A549 (cell line): Measurements from ENCODE around the gene TAF4. TPM values are rescaled to one million over a fixed set of nuclear protein-coding genes. Genes with fewer than 3 reads are reported as not detected.

ENCODE experiments used
- ATAC-seq, 2 experiments: fragments of 200-7000 bp in 1 of 2; fragments of >200 bp in 1 of 2; cut with Nextera tagmentation in 1 of 2; cut with Tn5 transposase in 1 of 2; 3 replicates each; pipeline versions ENCODE4 v1.8.0 to v1.9.1; 2018 to 2020; ENCODE audit warnings: mild to moderate bottlenecking in 1 of 2, moderate library complexity in 1 of 2
- CTCF ChIA-PET: fragments of 300-600 bp; sonication (Branson Sonifier 250); formaldehyde crosslinking; extraction: SDS; loops from one replicate; lab custom pipeline; 2021; ENCODE audit warnings: antibody characterized with exemption, inconsistent platforms; lab: Yijun Ruan, JAX
- POLR2A ChIA-PET: fragments of 350-600 bp; formaldehyde crosslinking; extraction: SDS; loops from one replicate; lab custom pipeline; 2021; ENCODE audit warnings: antibody characterized with exemption, inconsistent platforms; lab: Yijun Ruan, JAX
- DNase-seq, 2 experiments: peaks; one replicate each; pipeline versions ENCODE4 v3.0.0 to v3.0.0-alpha.2; 2011 to 2016; ENCODE audit warnings: low read depth in 1 of 2, low spot score in 1 of 2
- FAIRE-seq: peaks from 2 replicates; lab custom pipeline; 2011; peaks lifted over from hg19 to GRCh38; lab: Jason Lieb, UNC
- H3K27ac ChIP-seq, 2 experiments: fragments of >200 bp; sonication (Bioruptor Twin); formaldehyde crosslinking; 3 replicates each; pipeline ENCODE4 v1.5.1; 2016 to 2017
- H3K4me1 ChIP-seq: fragments of >200 bp; sonication (Bioruptor Twin); formaldehyde crosslinking; 3 replicates; pipeline ENCODE4 v1.6.1; 2016
- H3K4me2 ChIP-seq: fragments of >200 bp; sonication (Bioruptor Twin); formaldehyde crosslinking; 3 replicates; pipeline ENCODE4 v1.6.1; 2016
- H3K4me3 ChIP-seq: fragments of >200 bp; sonication (Bioruptor Twin); formaldehyde crosslinking; 3 replicates; pipeline ENCODE4 v1.5.1; 2016
- H3K9me3 ChIP-seq: fragments of >200 bp; sonication (Bioruptor Twin); formaldehyde crosslinking; 3 replicates; pipeline ENCODE4 v1.6.1; 2016
- CBX2 ChIP-seq: fragments of 200-600 bp; sonication (generic); IDR thresholded peaks from 2 replicates; pipeline ENCODE4 v1.6.1; 2016; ENCODE audit warnings: low read depth, mild to moderate bottlenecking, borderline replicate concordance
- CBX8 ChIP-seq: fragments of 200-600 bp; sonication (generic); IDR thresholded peaks from 2 replicates; pipeline ENCODE4 v1.6.1; 2016
- EP300 ChIP-seq, 2 experiments: fragments of >200 bp; sonication (Bioruptor Twin); formaldehyde crosslinking; IDR thresholded peaks; 2 replicates in 1 of 2; 3 replicates in 1 of 2; pipeline ENCODE4 v1.6.1; 2016 to 2017
- FOSL2 ChIP-seq, 2 experiments: fragments of 450-650 bp in 1 of 2; fragments of >200 bp in 1 of 2; sonication (Bioruptor Twin) in 1 of 2; formaldehyde crosslinking; IDR thresholded peaks; 2 replicates each; pipeline versions ENCODE4 v1.5.0 to v1.6.1; 2016 to 2020; ENCODE audit warnings: mild to moderate bottlenecking in 1 of 2, moderate library complexity in 1 of 2
- FOXS1 ChIP-seq: fragments of 250-450 bp; sonication (Bioruptor Pico); IDR thresholded peaks from 2 replicates; pipeline ENCODE4 v1.5.0; 2020; ENCODE audit warnings: mild to moderate bottlenecking, moderate library complexity
- HDAC2 ChIP-seq: fragments of 200-600 bp; sonication (generic); IDR thresholded peaks from 2 replicates; pipeline ENCODE4 v1.6.1; 2016
- HOXB5 ChIP-seq: fragments of 250-450 bp; sonication (Bioruptor Pico); IDR thresholded peaks from 2 replicates; pipeline ENCODE4 v1.5.0; 2020; ENCODE audit warnings: mild to moderate bottlenecking, moderate library complexity
- JUN ChIP-seq, 2 experiments: fragments of >200 bp; sonication (Bioruptor Twin); formaldehyde crosslinking; IDR thresholded peaks; 2 replicates in 1 of 2; 3 replicates in 1 of 2; pipeline ENCODE4 v1.6.1; 2016 to 2017
- JUNB ChIP-seq: fragments of >200 bp; sonication (Bioruptor Twin); formaldehyde crosslinking; IDR thresholded peaks from 2 replicates; pipeline ENCODE4 v1.6.1; 2016
- MYC ChIP-seq: IDR thresholded peaks from 2 replicates; pipeline ENCODE4 v1.6.1; 2012; ENCODE audit warnings: mild to moderate bottlenecking, inconsistent platforms, low read length, improper control_type of control experiment, borderline replicate concordance
- RAD21 ChIP-seq, 2 experiments: fragments of >200 bp in 1 of 2; sonication (Bioruptor Twin) in 1 of 2; formaldehyde crosslinking in 1 of 2; IDR thresholded peaks in 1 of 2; conservative IDR thresholded peaks in 1 of 2; 2 replicates in 1 of 2; 3 replicates in 1 of 2; pipeline ENCODE4 v1.6.1; 2012 to 2018; ENCODE audit warnings: inconsistent platforms in 1 of 2
- RFX5 ChIP-seq: fragments of 450-650 bp; IDR thresholded peaks from 2 replicates; pipeline ENCODE4 v1.7.1; 2014; ENCODE audit warnings: antibody characterized with exemption, mild to moderate bottlenecking, moderate library complexity
- TP53 ChIP-seq: fragments of 250-450 bp; sonication (Bioruptor Pico); IDR thresholded peaks from 2 replicates; pipeline ENCODE4 v1.5.0; 2021; ENCODE audit warnings: mild to moderate bottlenecking, moderate library complexity
- ZC3H11A ChIP-seq: fragments of 450-650 bp; IDR thresholded peaks from 2 replicates; pipeline ENCODE4 v1.6.1; 2014; ENCODE audit warnings: antibody characterized with exemption, mild to moderate bottlenecking
- ZSCAN20 ChIP-seq: fragments of 250-450 bp; sonication (Bioruptor Pico); IDR thresholded peaks from 2 replicates; pipeline ENCODE4 v1.8.0; 2022; ENCODE audit warnings: mild to moderate bottlenecking, moderate library complexity
- WGBS: methylation state at CpG from one replicate; pipeline ENCODE4 v1.1.6; 2017; ENCODE audit errors: missing lambda C conversion rate; 5-methylcytosine and 5-hydroxymethylcytosine counted together
- polyA plus RNA-seq, 4 experiments: library from polyadenylated mRNA; depleted of rRNA in 3 of 4; stranded (reverse); fragments of >200 nt; fragmentation: RNase III in 1 of 4; extraction: RNeasy Plus Mini Kit Qiagen cat#74134 plus additional on column Dnase treatment in 1 of 4; gene quantifications; 2 replicates in 3 of 4; 3 replicates in 1 of 4; pipeline ENCODE4 v1.2.3, GENCODE V29; 2011 to 2017
- TF ChIP-seq, protein P1 (sequence below): fragments of 250-450 bp; sonication (Bioruptor Pico); IDR thresholded peaks from 2 replicates; pipeline ENCODE4 v1.5.0; 2020; ENCODE audit warnings: low read depth, mild to moderate bottlenecking, moderate library complexity
- TF ChIP-seq, protein P2 (sequence below): IDR thresholded peaks from 2 replicates; pipeline ENCODE4 v1.6.1; 2012
- TF ChIP-seq, protein P3 (sequence below): IDR thresholded peaks from 2 replicates; pipeline ENCODE4 v1.6.1; 2012; ENCODE audit warnings: low read depth, borderline replicate concordance
- TF ChIP-seq, protein P4 (sequence below): fragments of 200-600 bp; sonication (generic); IDR thresholded peaks from 2 replicates; pipeline ENCODE4 v1.6.1; 2016; ENCODE audit warnings: antibody characterized with exemption, mild to moderate bottlenecking, moderate library complexity
- TF ChIP-seq, protein P5 (sequence below): fragments of 450-650 bp; IDR thresholded peaks from 2 replicates; pipeline ENCODE4 v1.6.1; 2014; ENCODE audit warnings: antibody characterized with exemption
- TF ChIP-seq, protein P6 (sequence below): IDR thresholded peaks from 2 replicates; pipeline ENCODE4 v1.6.1; 2012
- TF ChIP-seq, protein P7 (sequence below): fragments of >200 bp; sonication (Bioruptor Twin); formaldehyde crosslinking; IDR thresholded peaks from 3 replicates; pipeline ENCODE4 v1.6.1; 2016

TAF4 gene
- polyA plus RNA-seq, 2 of the 4 experiments (the other 2 are of a cell fraction) = 6.1 to 11.0 TPM

DNA sequence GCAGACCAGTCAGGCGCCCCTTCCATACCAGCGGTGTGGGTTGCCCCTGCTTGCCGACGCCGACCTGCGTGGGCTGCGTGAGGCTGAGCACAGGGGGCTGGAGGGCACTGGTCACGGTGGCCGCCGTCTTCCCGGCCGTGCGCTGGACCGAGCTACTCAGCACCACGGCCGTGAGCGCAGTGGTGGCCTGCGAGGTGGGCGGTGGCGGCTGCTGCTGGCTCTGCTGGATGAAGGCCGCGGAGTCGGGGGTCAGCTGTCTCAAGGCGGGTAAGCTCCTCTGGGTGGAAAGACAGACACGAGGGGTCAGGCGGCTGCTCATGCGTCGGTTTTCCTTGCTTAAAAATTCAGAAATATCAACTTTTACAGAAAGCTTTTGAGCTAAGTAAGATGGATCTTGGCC is 59.2 kb downstream of the TAF4 start:
- H3K4me3 ChIP-seq = no peak overlapping the region
- no peaks in the 10 kb centered on the region for H3K4me1 ChIP-seq
- ChIA-PET CTCF (interaction anchor here (1.5 kb wide), 1 partner anchor 40 kb away, joined by 5 read pairs; no protein-coding TSS in a partner anchor), POLR2A (no interaction called here)
- H3K4me2 ChIP-seq = no peak overlapping the region
- H3K9me3 ChIP-seq = no peaks in the 10 kb centered on the region
- H3K27ac ChIP-seq = no peak overlapping the region
- DNase-seq (no peak), FAIRE-seq (no peak), ATAC-seq (no peak)
- 98% methylated on average over 22 of the region's 28 CpGs for WGBS
- TF ChIP-seq FOXS1 (CRISPR knock-in tag) (no peak), JUN (IDR thresholded peaks at IDR 0.05) (no peak), MYC (no peak)
- TF ChIP-seq, protein P1, sequence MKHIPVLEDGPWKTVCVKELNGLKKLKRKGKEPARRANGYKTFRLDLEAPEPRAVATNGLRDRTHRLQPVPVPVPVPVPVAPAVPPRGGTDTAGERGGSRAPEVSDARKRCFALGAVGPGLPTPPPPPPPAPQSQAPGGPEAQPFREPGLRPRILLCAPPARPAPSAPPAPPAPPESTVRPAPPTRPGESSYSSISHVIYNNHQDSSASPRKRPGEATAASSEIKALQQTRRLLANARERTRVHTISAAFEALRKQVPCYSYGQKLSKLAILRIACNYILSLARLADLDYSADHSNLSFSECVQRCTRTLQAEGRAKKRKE (CRISPR knock-in tag) = no peak
- TF ChIP-seq, protein P2, sequence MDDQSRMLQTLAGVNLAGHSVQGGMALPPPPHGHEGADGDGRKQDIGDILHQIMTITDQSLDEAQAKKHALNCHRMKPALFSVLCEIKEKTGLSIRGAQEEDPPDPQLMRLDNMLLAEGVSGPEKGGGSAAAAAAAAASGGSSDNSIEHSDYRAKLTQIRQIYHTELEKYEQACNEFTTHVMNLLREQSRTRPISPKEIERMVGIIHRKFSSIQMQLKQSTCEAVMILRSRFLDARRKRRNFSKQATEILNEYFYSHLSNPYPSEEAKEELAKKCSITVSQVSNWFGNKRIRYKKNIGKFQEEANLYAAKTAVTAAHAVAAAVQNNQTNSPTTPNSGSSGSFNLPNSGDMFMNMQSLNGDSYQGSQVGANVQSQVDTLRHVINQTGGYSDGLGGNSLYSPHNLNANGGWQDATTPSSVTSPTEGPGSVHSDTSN = no peak
- TF ChIP-seq, protein P3, sequence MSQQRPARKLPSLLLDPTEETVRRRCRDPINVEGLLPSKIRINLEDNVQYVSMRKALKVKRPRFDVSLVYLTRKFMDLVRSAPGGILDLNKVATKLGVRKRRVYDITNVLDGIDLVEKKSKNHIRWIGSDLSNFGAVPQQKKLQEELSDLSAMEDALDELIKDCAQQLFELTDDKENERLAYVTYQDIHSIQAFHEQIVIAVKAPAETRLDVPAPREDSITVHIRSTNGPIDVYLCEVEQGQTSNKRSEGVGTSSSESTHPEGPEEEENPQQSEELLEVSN = no peak

DNA sequence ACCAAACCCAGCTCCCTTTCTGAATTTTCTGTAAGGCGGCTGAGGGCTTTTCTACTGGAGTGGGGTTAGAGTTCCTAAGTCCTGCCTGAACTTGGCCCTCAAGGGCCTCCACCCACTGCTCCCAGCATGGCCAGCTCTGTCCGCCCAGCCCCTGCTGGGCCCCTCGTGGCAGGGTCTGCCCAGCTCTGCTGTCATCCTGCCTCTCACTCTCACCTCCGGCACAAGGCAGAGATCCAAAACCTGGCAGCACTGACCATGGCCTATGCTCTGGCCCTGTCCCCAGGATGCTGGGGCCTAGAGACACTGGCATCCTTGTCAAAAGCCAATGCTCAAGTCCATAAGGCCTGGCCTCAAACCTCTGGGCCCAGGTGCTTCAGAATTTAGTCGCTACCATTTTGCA is 61.1 kb downstream of the TAF4 start:
- TF ChIP-seq, protein P4, sequence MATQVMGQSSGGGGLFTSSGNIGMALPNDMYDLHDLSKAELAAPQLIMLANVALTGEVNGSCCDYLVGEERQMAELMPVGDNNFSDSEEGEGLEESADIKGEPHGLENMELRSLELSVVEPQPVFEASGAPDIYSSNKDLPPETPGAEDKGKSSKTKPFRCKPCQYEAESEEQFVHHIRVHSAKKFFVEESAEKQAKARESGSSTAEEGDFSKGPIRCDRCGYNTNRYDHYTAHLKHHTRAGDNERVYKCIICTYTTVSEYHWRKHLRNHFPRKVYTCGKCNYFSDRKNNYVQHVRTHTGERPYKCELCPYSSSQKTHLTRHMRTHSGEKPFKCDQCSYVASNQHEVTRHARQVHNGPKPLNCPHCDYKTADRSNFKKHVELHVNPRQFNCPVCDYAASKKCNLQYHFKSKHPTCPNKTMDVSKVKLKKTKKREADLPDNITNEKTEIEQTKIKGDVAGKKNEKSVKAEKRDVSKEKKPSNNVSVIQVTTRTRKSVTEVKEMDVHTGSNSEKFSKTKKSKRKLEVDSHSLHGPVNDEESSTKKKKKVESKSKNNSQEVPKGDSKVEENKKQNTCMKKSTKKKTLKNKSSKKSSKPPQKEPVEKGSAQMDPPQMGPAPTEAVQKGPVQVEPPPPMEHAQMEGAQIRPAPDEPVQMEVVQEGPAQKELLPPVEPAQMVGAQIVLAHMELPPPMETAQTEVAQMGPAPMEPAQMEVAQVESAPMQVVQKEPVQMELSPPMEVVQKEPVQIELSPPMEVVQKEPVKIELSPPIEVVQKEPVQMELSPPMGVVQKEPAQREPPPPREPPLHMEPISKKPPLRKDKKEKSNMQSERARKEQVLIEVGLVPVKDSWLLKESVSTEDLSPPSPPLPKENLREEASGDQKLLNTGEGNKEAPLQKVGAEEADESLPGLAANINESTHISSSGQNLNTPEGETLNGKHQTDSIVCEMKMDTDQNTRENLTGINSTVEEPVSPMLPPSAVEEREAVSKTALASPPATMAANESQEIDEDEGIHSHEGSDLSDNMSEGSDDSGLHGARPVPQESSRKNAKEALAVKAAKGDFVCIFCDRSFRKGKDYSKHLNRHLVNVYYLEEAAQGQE = no peak
- TF ChIP-seq, protein P5, sequence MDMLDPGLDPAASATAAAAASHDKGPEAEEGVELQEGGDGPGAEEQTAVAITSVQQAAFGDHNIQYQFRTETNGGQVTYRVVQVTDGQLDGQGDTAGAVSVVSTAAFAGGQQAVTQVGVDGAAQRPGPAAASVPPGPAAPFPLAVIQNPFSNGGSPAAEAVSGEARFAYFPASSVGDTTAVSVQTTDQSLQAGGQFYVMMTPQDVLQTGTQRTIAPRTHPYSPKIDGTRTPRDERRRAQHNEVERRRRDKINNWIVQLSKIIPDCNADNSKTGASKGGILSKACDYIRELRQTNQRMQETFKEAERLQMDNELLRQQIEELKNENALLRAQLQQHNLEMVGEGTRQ = no peak
- no peak for TF ChIP-seq HDAC2
- no peak for TF ChIP-seq RFX5
- no peak for TF ChIP-seq ZSCAN20 (CRISPR knock-in tag)
- TF ChIP-seq, protein P6, sequence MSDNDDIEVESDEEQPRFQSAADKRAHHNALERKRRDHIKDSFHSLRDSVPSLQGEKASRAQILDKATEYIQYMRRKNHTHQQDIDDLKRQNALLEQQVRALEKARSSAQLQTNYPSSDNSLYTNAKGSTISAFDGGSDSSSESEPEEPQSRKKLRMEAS = no peak
- TF ChIP-seq CBX2 = no peak
- no peak for TF ChIP-seq RAD21 (conservative IDR thresholded peaks at IDR 0.05 in 1 of 2, IDR thresholded peaks at IDR 0.05 in 1 of 2)
- TF ChIP-seq TP53 (CRISPR knock-in tag) = no peak
- TF ChIP-seq CBX8 = no peak
- TF ChIP-seq JUNB = no peak
- no peak for TF ChIP-seq FOSL2 (IDR thresholded peaks at IDR 0.05)
- TF ChIP-seq FOSL2 (CRISPR knock-in tag; IDR thresholded peaks at IDR 0.05) = no peak
- TF ChIP-seq, protein P7, sequence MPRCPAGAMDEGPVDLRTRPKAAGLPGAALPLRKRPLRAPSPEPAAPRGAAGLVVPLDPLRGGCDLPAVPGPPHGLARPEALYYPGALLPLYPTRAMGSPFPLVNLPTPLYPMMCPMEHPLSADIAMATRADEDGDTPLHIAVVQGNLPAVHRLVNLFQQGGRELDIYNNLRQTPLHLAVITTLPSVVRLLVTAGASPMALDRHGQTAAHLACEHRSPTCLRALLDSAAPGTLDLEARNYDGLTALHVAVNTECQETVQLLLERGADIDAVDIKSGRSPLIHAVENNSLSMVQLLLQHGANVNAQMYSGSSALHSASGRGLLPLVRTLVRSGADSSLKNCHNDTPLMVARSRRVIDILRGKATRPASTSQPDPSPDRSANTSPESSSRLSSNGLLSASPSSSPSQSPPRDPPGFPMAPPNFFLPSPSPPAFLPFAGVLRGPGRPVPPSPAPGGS = no peak
- TF ChIP-seq ZC3H11A = no peak
- TF ChIP-seq MYC = no peak
- TF ChIP-seq EP300 (IDR thresholded peaks at IDR 0.05) = no peak
- no peak for TF ChIP-seq HOXB5 (CRISPR knock-in tag)
- Histone ChIP-seq H3K9me3 (no peaks in the 10 kb centered on the region), H3K4me3 (no peak overlapping the region), H3K4me1 (no peaks in the 10 kb centered on the region), H3K4me2 (no peak overlapping the region), H3K27ac (no peak overlapping the region)
- ChIA-PET CTCF (interaction anchor here (1.5 kb wide), 1 partner anchor 166 kb away, joined by 3 read pairs; no protein-coding TSS in a partner anchor), POLR2A (no interaction called here)
- no peak for ATAC-seq
- WGBS = 89% methylated on average over 5 of the region's 5 CpGs
- no peak for FAIRE-seq
- DNase-seq = no peak
